Activated B cell treated with CpG ODN at 0.5 μM for 24 hours (primary cell): Measurements from ENCODE around the gene MOG. TPM values are rescaled to one million over a fixed set of nuclear protein-coding genes. Genes with fewer than 3 reads are reported as not detected.
"Not testable (repeated sequence)": the region's sequence is repeated elsewhere in the genome, so short reads cannot be mapped to it uniquely, and the experiment has no call there.

ENCODE experiments used
- ATAC-seq: fragments of 200-7000 bp; cut with Tn5 transposase; one replicate; pipeline ENCODE4 v1.10.0; 2021; ENCODE audit warnings: low read depth, mild to moderate bottlenecking, moderate library complexity
- CTCF ChIA-PET: fragments of 350-600 bp; sonication (Branson Sonifier 250); formaldehyde crosslinking; loops from one replicate; lab custom pipeline; 2021; ENCODE audit warnings: antibody characterized with exemption; lab: Charles Lee
- POLR2A ChIA-PET: fragments of 350-600 bp; sonication (Branson Sonifier 250); formaldehyde crosslinking; loops from one replicate; lab custom pipeline; 2021; ENCODE audit warnings: antibody characterized with exemption; lab: Charles Lee
- DNase-seq: peaks from one replicate; pipeline ENCODE4 v3.0.0; 2022
- H3K27ac Mint-ChIP-seq: one replicate; pipeline ENCODE4 v1.8.0; 2020; ENCODE audit warnings: mixed read lengths
- H3K27me3 Mint-ChIP-seq: one replicate; pipeline ENCODE4 v1.8.0; 2021; ENCODE audit warnings: mixed read lengths
- H3K36me3 Mint-ChIP-seq: one replicate; pipeline ENCODE4 v1.8.0; 2021; ENCODE audit warnings: low read depth, mixed read lengths
- H3K4me1 Mint-ChIP-seq: one replicate; pipeline ENCODE4 v1.8.0; 2021; ENCODE audit warnings: mixed read lengths
- H3K4me3 Mint-ChIP-seq: one replicate; pipeline ENCODE4 v1.8.0; 2020; ENCODE audit warnings: mild to moderate bottlenecking, mixed read lengths
- H3K9me3 Mint-ChIP-seq: one replicate; pipeline ENCODE4 v1.8.0; 2020; ENCODE audit warnings: mixed read lengths
- CTCF ChIP-seq: fragments of 200-600 bp; IDR thresholded peaks from one replicate; pipeline ENCODE4 v1.8.0; 2022; ENCODE audit warnings: antibody characterized with exemption, mild to moderate bottlenecking
- intact Hi-C: fragments of 100-400 bp; cut with micrococcal nuclease; formaldehyde crosslinking; loops from one replicate; pipeline ENCODE4 v1.15.1; 2024
- total RNA-seq: library from RNA; stranded (reverse); gene quantifications from 2 replicates; pipeline ENCODE4 v1.2.3, GENCODE V29; 2022

The MOG gene
- total RNA-seq, 1 donor from 2014 or later, result not detected

- Mint-ChIP-seq H3K4me1 (peaks cover 6% of the 10 kb centered on the region), H3K27me3 (peaks cover 15% of the 10 kb centered on the region), H3K36me3 (no peaks in the 10 kb centered on the region), H3K4me3 (no peak overlapping the region), H3K27ac (no peak overlapping the region), H3K9me3 (no peaks in the 10 kb centered on the region)
- TF ChIP-seq CTCF, result no peak
- DNase-seq (no peak), ATAC-seq (no peak)
- ChIA-PET CTCF (interaction anchor here (1.1 to 2.3 kb wide), 2 partner anchors 41 to 970 kb away, joined by 3 to 9 read pairs; no protein-coding TSS in a partner anchor), POLR2A (no interaction called here)
- intact Hi-C loops, result no loop called here
Measured at GRCh38 chr6:29655658-29656057, 1.2 kb upstream of the MOG start.

- no peak for TF ChIP-seq CTCF
- Mint-ChIP-seq H3K4me3 (no peak overlapping the region), H3K36me3 (no peaks in the 10 kb centered on the region), H3K27ac (no peak overlapping the region), H3K27me3 (peaks cover 18% of the 10 kb centered on the region), H3K4me1 (peaks cover 6% of the 10 kb centered on the region), H3K9me3 (no peaks in the 10 kb centered on the region)
- DNase-seq, result no peak
- ATAC-seq, result no peak
- CTCF ChIA-PET, result interaction anchor here (1.1 kb wide), 1 partner anchor 971 kb away, joined by 3 read pairs; no protein-coding TSS in a partner anchor
- intact Hi-C loops, result no loop called here
- POLR2A ChIA-PET, result no interaction called here
Measured at GRCh38 chr6:29656157-29656556, 735 bp upstream of the MOG start.

- TF ChIP-seq CTCF, result no peak
- no peaks in the 10 kb centered on the region for H3K4me1 Mint-ChIP-seq
- ChIA-PET CTCF (interaction anchor here (0.6 to 0.9 kb wide), 2 partner anchors 9 to 11 kb away, joined by 3 to 4 read pairs; no protein-coding TSS in a partner anchor), POLR2A (interaction anchor here (1.4 kb wide), 1 partner anchor 11 kb away, joined by 6 read pairs; no protein-coding TSS in a partner anchor)
- H3K27ac Mint-ChIP-seq, result no peak overlapping the region
- H3K27me3 Mint-ChIP-seq, result peaks cover 25% of the 10 kb centered on the region
- H3K36me3 Mint-ChIP-seq, result no peaks in the 10 kb centered on the region
- no peak for DNase-seq
- H3K9me3 Mint-ChIP-seq, result no peaks in the 10 kb centered on the region
- no peak overlapping the region for H3K4me3 Mint-ChIP-seq
- intact Hi-C loops, result no loop called here
- ATAC-seq, result no peak
Measured at GRCh38 chr6:29661071-29661470, 4.2 kb downstream of the MOG start.

- intact Hi-C loops, ATAC-seq, H3K4me1 Mint-ChIP-seq, H3K27ac Mint-ChIP-seq, H3K4me3 Mint-ChIP-seq, H3K9me3 Mint-ChIP-seq, H3K36me3 Mint-ChIP-seq, DNase-seq: not testable (repeated sequence)
- ChIA-PET CTCF (interaction anchor here (0.9 kb wide), 1 partner anchor 12 kb away, joined by 4 read pairs; no protein-coding TSS in a partner anchor), POLR2A (interaction anchor here (1.4 kb wide), 1 partner anchor 12 kb away, joined by 6 read pairs; no protein-coding TSS in a partner anchor)
- peaks cover 22% of the 10 kb centered on the region for H3K27me3 Mint-ChIP-seq
Measured at GRCh38 chr6:29661502-29662141, 4.7 kb downstream of the MOG start.

GRCh38 chr6:29663300-29664042, 6.6 kb downstream of the MOG start:
- no peak overlapping the region for H3K27ac Mint-ChIP-seq
- no peak for TF ChIP-seq CTCF
- CTCF ChIA-PET, result interaction anchor here (1.4 to 2.1 kb wide), 2 partner anchors 9 to 14 kb away, joined by 4 to 13 read pairs; no protein-coding TSS in a partner anchor
- H3K4me1 Mint-ChIP-seq, result peaks cover 4% of the 10 kb centered on the region
- DNase-seq, result no peak
- no peak overlapping the region for H3K4me3 Mint-ChIP-seq
- no peaks in the 10 kb centered on the region for H3K9me3 Mint-ChIP-seq
- H3K27me3 Mint-ChIP-seq, result peaks cover 16% of the 10 kb centered on the region
- no peak for ATAC-seq
- intact Hi-C loops, result no loop called here
- no peaks in the 10 kb centered on the region for H3K36me3 Mint-ChIP-seq
- POLR2A ChIA-PET, result no interaction called here
